Mesothelial cell of epicardium (in vitro differentiated cells): ENCODE measurements around the gene GALNT18. TPM values are rescaled to one million over a fixed set of nuclear protein-coding genes. Genes with fewer than 3 reads are reported as not detected.

Experiments used
- DNase-seq, 2 experiments: peaks; one replicate each; pipeline ENCODE4 v3.0.0; 2021; ENCODE audit warnings: low spot score in 2 of 2; ENCODE audit not compliant: unreplicated experiment in 2 of 2
- H3K27ac Mint-ChIP-seq: 2 replicates; pipeline ENCODE4 v1.8.0; 2021; ENCODE audit warnings: mixed read lengths
- H3K27me3 Mint-ChIP-seq: 2 replicates; pipeline ENCODE4 v1.8.0; 2021; ENCODE audit warnings: low read depth, mixed read lengths
- H3K36me3 Mint-ChIP-seq: 2 replicates; pipeline ENCODE4 v1.8.0; 2021; ENCODE audit warnings: mixed read lengths
- H3K4me1 Mint-ChIP-seq: 2 replicates; pipeline ENCODE4 v1.8.0; 2021; ENCODE audit warnings: mixed read lengths
- H3K4me3 Mint-ChIP-seq: 2 replicates; pipeline ENCODE4 v1.8.0; 2021; ENCODE audit warnings: mild to moderate bottlenecking, moderate library complexity, mixed read lengths
- H3K9me3 Mint-ChIP-seq: 2 replicates; pipeline ENCODE4 v1.8.0; 2021; ENCODE audit warnings: mixed read lengths
- total RNA-seq: library from RNA; stranded (reverse); gene quantifications from 3 replicates; pipeline ENCODE4 v1.2.1, GENCODE V29; 2021
- TF ChIP-seq, protein P1 (sequence below): fragments of 200-600 bp; sonication (generic); IDR thresholded peaks from one replicate; pipeline ENCODE4 v1.5.0; 2021; ENCODE audit warnings: antibody characterized with exemption; ENCODE audit not compliant: unreplicated experiment

Gene GALNT18
- total RNA-seq, 1 donor from 2014 or later, result 4.2 TPM

DNA sequence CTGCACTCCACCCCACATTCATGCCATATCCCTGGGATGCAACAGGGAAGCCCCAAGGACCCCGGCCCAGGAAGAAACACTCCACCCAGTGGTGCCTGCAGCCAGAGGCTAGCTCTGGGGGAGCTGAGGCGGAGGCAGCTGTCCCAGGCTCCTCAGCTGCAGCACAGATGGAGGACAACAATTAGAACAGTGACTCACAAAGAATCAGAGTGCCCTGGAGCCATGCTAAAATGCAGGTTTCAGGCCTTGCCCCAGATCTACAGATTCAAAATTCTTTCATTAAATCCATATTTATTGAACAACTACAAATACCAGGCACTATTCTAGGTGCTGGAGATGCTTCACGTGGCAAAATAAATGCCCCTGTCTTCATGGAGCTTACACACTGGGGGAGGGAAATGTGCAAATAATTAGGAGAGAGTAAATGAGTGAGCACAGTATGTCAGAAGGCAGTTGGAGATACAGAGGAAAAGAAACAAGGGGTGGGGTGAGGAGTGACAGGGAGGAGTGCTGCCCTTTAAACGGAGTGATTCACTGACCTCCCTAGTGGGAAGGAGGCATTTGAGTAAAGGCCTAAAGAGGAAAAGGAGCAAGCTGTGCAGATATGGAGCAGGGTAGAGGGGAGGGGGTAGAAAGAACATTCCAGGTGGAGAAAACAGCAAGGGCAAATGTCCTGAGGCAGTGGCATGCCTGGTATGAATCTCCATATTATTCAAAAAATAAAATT lies 195.4 kb downstream of the GALNT18 start:
- TF ChIP-seq, protein P1, sequence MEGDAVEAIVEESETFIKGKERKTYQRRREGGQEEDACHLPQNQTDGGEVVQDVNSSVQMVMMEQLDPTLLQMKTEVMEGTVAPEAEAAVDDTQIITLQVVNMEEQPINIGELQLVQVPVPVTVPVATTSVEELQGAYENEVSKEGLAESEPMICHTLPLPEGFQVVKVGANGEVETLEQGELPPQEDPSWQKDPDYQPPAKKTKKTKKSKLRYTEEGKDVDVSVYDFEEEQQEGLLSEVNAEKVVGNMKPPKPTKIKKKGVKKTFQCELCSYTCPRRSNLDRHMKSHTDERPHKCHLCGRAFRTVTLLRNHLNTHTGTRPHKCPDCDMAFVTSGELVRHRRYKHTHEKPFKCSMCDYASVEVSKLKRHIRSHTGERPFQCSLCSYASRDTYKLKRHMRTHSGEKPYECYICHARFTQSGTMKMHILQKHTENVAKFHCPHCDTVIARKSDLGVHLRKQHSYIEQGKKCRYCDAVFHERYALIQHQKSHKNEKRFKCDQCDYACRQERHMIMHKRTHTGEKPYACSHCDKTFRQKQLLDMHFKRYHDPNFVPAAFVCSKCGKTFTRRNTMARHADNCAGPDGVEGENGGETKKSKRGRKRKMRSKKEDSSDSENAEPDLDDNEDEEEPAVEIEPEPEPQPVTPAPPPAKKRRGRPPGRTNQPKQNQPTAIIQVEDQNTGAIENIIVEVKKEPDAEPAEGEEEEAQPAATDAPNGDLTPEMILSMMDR, result no peak
- DNase-seq, result no peak
- peaks cover 24% of the 10 kb centered on the region for H3K27me3 Mint-ChIP-seq
- no peaks in the 10 kb centered on the region for H3K36me3 Mint-ChIP-seq
- H3K27ac Mint-ChIP-seq, result no peak overlapping the region
- H3K4me1 Mint-ChIP-seq, result peaks cover 17% of the 10 kb centered on the region
- H3K9me3 Mint-ChIP-seq, result no peaks in the 10 kb centered on the region
- no peak overlapping the region for H3K4me3 Mint-ChIP-seq

DNA sequence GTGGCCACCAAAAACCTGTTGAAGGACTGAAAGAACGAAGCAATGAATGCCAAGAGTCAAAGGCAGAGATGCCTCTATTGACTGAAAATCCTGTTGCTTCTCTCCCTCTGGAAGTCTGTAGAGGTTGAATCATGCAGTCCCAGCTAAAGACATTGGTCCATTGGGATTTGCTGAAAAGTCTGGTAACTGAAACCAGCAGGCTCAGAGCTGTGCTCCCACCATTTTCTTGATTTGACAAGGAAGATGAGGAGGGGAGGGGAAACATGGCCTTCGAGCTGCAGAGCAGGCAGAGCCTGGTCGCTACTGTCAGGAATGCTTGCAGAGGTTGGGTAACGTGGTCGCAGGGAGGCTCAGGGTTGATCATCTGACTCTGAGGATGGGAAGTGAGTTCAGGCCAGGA lies 196.0 kb downstream of the GALNT18 start:
- TF ChIP-seq, protein P1, result no peak
- H3K36me3 Mint-ChIP-seq, result no peaks in the 10 kb centered on the region
- no peaks in the 10 kb centered on the region for H3K9me3 Mint-ChIP-seq
- no peak for DNase-seq
- peaks cover 24% of the 10 kb centered on the region for H3K27me3 Mint-ChIP-seq
- H3K4me1 Mint-ChIP-seq, result peaks cover 17% of the 10 kb centered on the region
- no peak overlapping the region for H3K4me3 Mint-ChIP-seq
- H3K27ac Mint-ChIP-seq, result no peak overlapping the region

DNA sequence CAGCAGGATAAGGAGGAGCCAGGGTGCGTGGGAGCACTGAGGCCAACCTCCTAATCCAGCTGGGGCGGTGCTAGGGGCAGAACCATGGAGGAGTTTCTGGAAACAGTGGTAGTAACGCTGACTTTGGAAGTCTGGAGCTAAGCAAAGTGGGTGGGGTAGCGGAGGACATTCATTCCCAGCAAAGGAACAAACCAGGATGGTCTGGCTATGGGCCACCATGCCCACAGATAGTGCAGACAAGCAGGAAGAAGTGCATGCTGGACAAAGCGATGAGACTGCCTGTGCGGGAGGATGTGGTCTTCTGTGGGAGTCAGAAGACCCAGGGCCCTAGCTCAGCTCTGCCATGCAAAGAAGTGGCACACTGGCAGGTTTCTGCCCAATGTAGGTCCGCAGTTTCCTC lies 197.1 kb downstream of the GALNT18 start:
- Mint-ChIP-seq H3K4me1 (peaks cover 20% of the 10 kb centered on the region), H3K27me3 (peaks cover 20% of the 10 kb centered on the region), H3K27ac (no peak overlapping the region), H3K9me3 (no peaks in the 10 kb centered on the region), H3K4me3 (no peak overlapping the region), H3K36me3 (no peaks in the 10 kb centered on the region)
- TF ChIP-seq, protein P1, result no peak
- DNase-seq, result no peak

DNA sequence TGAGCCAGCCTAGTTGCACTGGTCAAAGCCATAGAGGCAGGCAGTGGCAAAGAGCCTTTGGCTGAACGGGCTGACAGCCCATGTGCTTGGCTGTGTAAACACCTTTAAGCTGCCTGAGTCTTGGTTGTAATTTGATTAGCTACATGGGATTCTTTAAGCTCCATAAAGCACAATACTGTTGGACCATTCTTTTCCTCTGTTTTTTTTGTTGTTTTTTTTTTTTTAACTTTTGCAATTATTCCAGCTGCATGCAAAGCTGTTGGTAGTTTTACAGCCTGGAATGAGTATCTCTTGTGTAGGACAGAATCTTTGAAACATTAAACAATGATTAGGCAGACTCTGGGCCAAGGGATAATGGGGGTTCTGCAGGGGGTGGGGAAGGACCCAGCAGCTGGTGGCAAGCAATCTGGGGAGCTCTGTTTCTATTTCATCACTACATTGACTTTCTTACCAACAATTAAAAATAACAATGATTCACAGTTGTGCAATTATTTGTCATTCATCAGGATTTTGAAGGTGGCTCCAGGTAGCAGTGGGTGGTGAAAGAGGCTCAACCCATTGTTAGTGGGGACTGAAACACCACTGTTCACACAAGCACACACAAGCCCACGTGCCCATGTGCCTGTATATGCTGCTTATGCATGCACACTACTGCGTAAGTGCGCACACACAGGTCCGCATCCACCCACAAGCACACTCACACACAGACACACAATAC lies 199.2 kb downstream of the GALNT18 start:
- no peaks in the 10 kb centered on the region for H3K36me3 Mint-ChIP-seq
- DNase-seq, result no peak
- H3K27me3 Mint-ChIP-seq, result peaks cover 10% of the 10 kb centered on the region
- TF ChIP-seq, protein P1, result no peak
- H3K4me1 Mint-ChIP-seq, result peaks cover 16% of the 10 kb centered on the region
- no peak overlapping the region for H3K4me3 Mint-ChIP-seq
- H3K9me3 Mint-ChIP-seq, result no peaks in the 10 kb centered on the region
- no peak overlapping the region for H3K27ac Mint-ChIP-seq

DNA sequence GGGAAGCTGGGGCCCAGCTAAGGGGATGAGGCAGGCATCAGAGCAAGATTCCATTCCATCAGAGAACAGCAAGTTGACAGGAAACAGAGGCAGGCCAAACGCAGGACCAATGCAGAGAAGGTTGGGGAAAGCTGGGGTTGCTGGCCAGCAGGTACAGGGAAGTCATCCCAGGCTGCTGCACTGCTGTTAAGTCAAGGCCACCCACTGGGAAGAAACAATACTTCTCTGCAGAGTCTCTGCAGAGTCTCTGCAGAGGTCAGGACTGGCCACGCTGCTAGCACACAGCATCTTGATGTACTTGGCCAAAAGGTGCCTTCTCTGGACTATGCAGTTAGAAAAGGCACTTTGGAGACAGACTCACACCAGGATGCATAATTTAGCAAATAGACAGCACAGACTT lies 200.3 kb downstream of the GALNT18 start:
- peaks cover 8% of the 10 kb centered on the region for H3K4me1 Mint-ChIP-seq
- TF ChIP-seq, protein P1, result no peak
- no peaks in the 10 kb centered on the region for H3K9me3 Mint-ChIP-seq
- H3K36me3 Mint-ChIP-seq, result no peaks in the 10 kb centered on the region
- H3K4me3 Mint-ChIP-seq, result no peak overlapping the region
- no peak for DNase-seq
- H3K27me3 Mint-ChIP-seq, result peaks cover 10% of the 10 kb centered on the region
- no peak overlapping the region for H3K27ac Mint-ChIP-seq
